GM12865 (cell line): ENCODE data around the gene BCAS1.
A peak's percentile ranks its signal among the peaks of the same experiment; 100 is the strongest.

ENCODE experiments used
- DNase-seq: peaks from one replicate; pipeline ENCODE4 v3.0.0; 2010; ENCODE audit warnings: low read depth
- H3K4me3 ChIP-seq: 2 replicates; pipeline ENCODE4 v1.5.1; 2011; ENCODE audit warnings: mild to moderate bottlenecking, low read depth, low read length, control low read depth
- CTCF ChIP-seq: IDR thresholded peaks from 2 replicates; pipeline ENCODE4 v1.5.1; 2011; ENCODE audit warnings: low read length, control low read depth, low read depth, inconsistent platforms; ENCODE audit not compliant: insufficient read depth; ENCODE audit errors: missing control alignments

The BCAS1 gene

DNA sequence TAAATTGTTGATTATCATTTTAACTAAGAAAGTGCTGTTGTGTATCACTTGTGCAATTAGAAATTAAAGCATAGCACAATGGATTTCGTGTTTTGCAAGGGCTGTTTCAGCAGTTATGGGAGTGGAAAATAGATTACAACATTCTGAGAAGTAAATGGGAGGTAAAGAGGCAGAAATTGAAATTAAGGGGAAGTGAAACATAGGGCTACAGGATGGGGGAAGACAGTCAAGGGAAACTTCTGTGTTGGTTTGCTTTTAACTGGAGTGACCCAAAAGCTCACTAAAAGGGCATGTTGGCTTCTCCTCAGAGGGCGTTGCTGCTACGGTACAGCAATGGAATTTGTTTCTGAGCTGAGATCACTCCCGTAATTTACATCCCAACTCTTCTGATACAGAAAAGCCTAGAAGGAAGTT, 147.5 kb downstream of the BCAS1 start:
- H3K4me3 ChIP-seq, result no peak overlapping the region
- peak; percentile 81 for DNase-seq
- no peak for TF ChIP-seq CTCF

GRCh38 chr20:53921443-53921973, 148.9 kb downstream of the BCAS1 start:
- H3K4me3 ChIP-seq, result no peak overlapping the region
- TF ChIP-seq CTCF, result no peak
- no peak for DNase-seq

DNA sequence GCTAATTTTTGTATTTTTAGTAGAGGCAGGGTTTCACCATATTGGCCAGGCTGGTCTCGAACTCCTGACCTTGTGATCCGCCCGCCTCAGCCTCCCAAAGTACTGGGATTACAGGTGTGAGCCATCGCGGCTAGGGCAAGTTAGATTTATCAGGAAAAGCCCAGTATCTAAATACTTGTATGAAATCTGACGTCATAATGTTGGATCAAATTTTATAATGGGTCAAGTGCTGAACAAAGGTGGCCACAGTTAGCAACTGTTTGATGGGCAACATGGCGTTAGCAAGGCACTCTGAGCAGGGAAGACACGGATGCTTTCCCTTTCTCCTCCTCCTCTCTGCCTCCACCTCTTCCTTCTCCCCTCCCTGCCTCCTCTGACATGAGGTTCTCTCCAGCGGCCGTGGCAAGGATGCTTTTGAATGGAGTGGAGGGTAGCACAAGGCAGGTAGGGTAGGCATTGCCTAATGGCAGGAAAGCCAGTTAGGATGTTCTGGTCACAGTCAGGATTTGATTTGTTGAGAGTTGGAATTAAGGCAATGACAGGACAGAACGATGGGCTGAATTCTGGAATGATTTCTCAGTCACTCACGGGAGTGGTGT, 149.6 kb downstream of the BCAS1 start:
- DNase-seq, result no peak
- no peak overlapping the region for H3K4me3 ChIP-seq
- no peak for TF ChIP-seq CTCF

DNA sequence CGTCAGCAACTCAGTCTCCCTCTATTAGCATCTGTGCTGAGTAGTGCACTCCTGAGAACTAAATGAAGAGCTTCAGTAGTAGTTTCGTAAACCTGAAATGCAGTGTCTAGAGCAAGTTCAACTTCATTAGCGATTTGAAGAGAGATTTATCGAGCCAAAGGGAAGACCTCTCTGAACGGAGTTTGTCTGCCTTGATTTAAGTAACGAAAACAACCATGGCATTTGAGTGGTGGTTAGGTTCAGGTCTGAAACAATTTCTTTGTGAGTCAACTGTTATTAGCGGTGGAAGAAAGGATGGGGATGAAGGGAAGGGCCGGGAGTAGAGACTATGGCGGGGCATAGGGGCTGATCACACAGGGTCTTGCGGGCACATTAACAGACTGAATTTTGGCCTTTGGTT, 150.5 kb downstream of the BCAS1 start:
- no peak for DNase-seq
- H3K4me3 ChIP-seq, result no peak overlapping the region
- no peak for TF ChIP-seq CTCF

DNA sequence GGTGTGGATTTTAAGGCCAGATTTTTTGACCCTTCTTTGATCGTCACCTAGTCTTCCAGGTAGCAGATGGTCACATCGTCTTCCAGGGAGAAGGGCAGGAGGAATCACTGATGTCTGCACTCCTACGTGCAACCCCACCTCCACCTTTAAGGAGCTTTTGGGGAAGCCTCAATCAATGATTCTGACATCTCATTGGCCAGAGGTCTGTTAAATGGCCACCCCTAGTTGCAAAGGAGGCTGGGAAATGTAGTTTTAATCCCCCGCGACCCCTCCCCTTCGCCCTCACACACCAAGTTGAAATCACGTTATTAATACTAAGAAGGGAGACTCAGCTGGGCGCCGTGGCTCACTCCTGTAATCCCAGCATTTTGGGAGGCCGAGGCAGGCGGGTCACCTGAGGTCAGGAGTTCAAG, 151.4 kb downstream of the BCAS1 start:
- peak; percentile 75 for DNase-seq
- peak overlapping the region; percentile 42 for H3K4me3 ChIP-seq

DNA sequence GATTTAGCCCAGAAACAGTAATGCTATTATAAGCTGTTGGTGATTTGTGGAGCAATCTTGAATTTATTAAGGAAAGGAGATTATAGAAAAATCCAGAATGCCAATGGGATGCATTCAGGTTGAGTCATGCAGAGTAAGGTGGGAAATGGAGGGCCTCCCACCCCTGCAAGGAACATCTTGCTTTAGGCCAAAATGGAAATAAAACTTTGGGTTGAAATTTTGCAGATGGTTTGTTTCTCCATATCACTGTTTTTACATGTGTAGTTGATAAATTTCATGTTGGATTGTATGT, 152.4 kb downstream of the BCAS1 start:
- H3K4me3 ChIP-seq, result peak overlapping the region; percentile 48
- no peak for TF ChIP-seq CTCF
- DNase-seq, result no peak

More for the DNA sequence above, 151.4 kb downstream of the BCAS1 start:
- TF ChIP-seq CTCF, result no peak

- peak; percentile 90 for DNase-seq
- peak overlapping the region; percentile 48 for H3K4me3 ChIP-seq
- TF ChIP-seq CTCF, result no peak
Measured at GRCh38 chr20:53917145-53918019, 153.0 kb downstream of the BCAS1 start.
